GM19239 (cell line): ENCODE measurements around the gene RXRA.

Source experiments
- DNase-seq: peaks from one replicate; pipeline ENCODE4 v3.0.0; 2011; ENCODE audit warnings: low spot score; ENCODE audit not compliant: insufficient read length
- FAIRE-seq: peaks from 2 replicates; lab custom pipeline; 2011; peaks lifted over from hg19 to GRCh38; lab: Jason Lieb, UNC

The RXRA gene

GRCh38 chr9:134361843-134362414, 35.7 kb downstream of the RXRA start:
- FAIRE-seq = no peak
- DNase-seq = no peak

- DNase-seq (no peak), FAIRE-seq (no peak)
Measured at GRCh38 chr9:134363450-134363849, 37.2 kb downstream of the RXRA start.

GRCh38 chr9:134364391-134365114, 38.3 kb downstream of the RXRA start:
- DNase-seq = no peak
- FAIRE-seq = no peak

GRCh38 chr9:134365115-134365596, 38.9 kb downstream of the RXRA start:
- FAIRE-seq (no peak), DNase-seq (no peak)

GRCh38 chr9:134365791-134366222, 39.6 kb downstream of the RXRA start:
- no peak for FAIRE-seq
- DNase-seq = no peak

GRCh38 chr9:134366223-134367031, 40.2 kb downstream of the RXRA start:
- FAIRE-seq (no peak), DNase-seq (no peak)

- no peak for FAIRE-seq
Measured at GRCh38 chr9:134367061-134367460, 40.8 kb downstream of the RXRA start.

GRCh38 chr9:134367791-134368490, 41.7 kb downstream of the RXRA start:
- FAIRE-seq (no peak), DNase-seq (no peak)

More at GRCh38 chr9:134367061-134367460, 40.8 kb downstream of the RXRA start:
- DNase-seq = no peak

GRCh38 chr9:134368571-134368970, 42.3 kb downstream of the RXRA start:
- FAIRE-seq (no peak), DNase-seq (no peak)

- DNase-seq (no peak), FAIRE-seq (no peak)
Measured at GRCh38 chr9:134369416-134370212, 43.4 kb downstream of the RXRA start.

- no peak for FAIRE-seq
- DNase-seq = no peak
Measured at GRCh38 chr9:134370213-134370492, 43.9 kb downstream of the RXRA start.

GRCh38 chr9:134370638-134371037, 44.4 kb downstream of the RXRA start:
- DNase-seq = no peak
- FAIRE-seq = no peak

- FAIRE-seq = no peak
- DNase-seq = no peak
Measured at GRCh38 chr9:134371731-134372130, 45.5 kb downstream of the RXRA start.

GRCh38 chr9:134372581-134373267, 46.5 kb downstream of the RXRA start:
- DNase-seq (no peak), FAIRE-seq (no peak)

GRCh38 chr9:134373269-134373668, 47.0 kb downstream of the RXRA start:
- FAIRE-seq = no peak
- DNase-seq = no peak

- FAIRE-seq = no peak
- DNase-seq = no peak
Measured at GRCh38 chr9:134373953-134374300, 47.7 kb downstream of the RXRA start.

- no peak for FAIRE-seq
- no peak for DNase-seq
Measured at GRCh38 chr9:134374301-134375010, 48.2 kb downstream of the RXRA start.

GRCh38 chr9:134375011-134375390, 48.7 kb downstream of the RXRA start:
- FAIRE-seq = no peak
- no peak for DNase-seq
